H9 (cell line): ENCODE measurements around the gene ARHGAP22. TPM values are rescaled to one million over a fixed set of nuclear protein-coding genes. Genes with fewer than 3 reads are reported as not detected.

ENCODE experiments used
- DNase-seq: peaks from one replicate; pipeline ENCODE4 v3.0.0-alpha.2; 2017
- H2AFZ ChIP-seq: one replicate; pipeline ENCODE4 v1.6.1; 2013; ENCODE audit warnings: mild to moderate bottlenecking, low read length, control low read depth, moderate library complexity
- H2AK5ac ChIP-seq: 2 replicates; pipeline ENCODE4 v1.6.1; 2013; ENCODE audit warnings: low read length, control low read depth, mixed read lengths; ENCODE audit not compliant: insufficient read length
- H2BK120ac ChIP-seq: one replicate; pipeline ENCODE4 v1.6.1; 2013; ENCODE audit warnings: low read depth, mild to moderate bottlenecking, low read length, control low read depth, inconsistent platforms; ENCODE audit not compliant: poor library complexity, severe bottlenecking
- H2BK12ac ChIP-seq: 2 replicates; pipeline ENCODE4 v1.6.1; 2013; ENCODE audit warnings: low read length, control low read depth, mixed read lengths, low read depth; ENCODE audit not compliant: insufficient read length
- H2BK15ac ChIP-seq: 2 replicates; pipeline ENCODE4 v1.6.1; 2013; ENCODE audit warnings: low read depth, low read length, control low read depth
- H2BK20ac ChIP-seq: one replicate; pipeline ENCODE4 v1.6.1; 2013; ENCODE audit warnings: low read depth, mild to moderate bottlenecking, low read length, control low read depth, inconsistent platforms; ENCODE audit not compliant: poor library complexity, severe bottlenecking
- H2BK5ac ChIP-seq: 2 replicates; pipeline ENCODE4 v1.6.1; 2013; ENCODE audit warnings: low read length, control low read depth, mixed read lengths; ENCODE audit not compliant: insufficient read length
- H3K14ac ChIP-seq: 2 replicates; pipeline ENCODE4 v1.6.1; 2013; ENCODE audit warnings: low read length, control low read depth; ENCODE audit not compliant: insufficient read depth
- H3K18ac ChIP-seq: 2 replicates; pipeline ENCODE4 v1.6.1; 2013; ENCODE audit warnings: low read depth, mild to moderate bottlenecking, mixed read lengths, low read length, control low read depth; ENCODE audit not compliant: insufficient read length
- H3K23ac ChIP-seq: 2 replicates; pipeline ENCODE4 v1.6.1; 2013; ENCODE audit warnings: low read length, control low read depth, mixed read lengths, low read depth; ENCODE audit not compliant: insufficient read length
- H3K23me2 ChIP-seq: 2 replicates; pipeline ENCODE4 v1.6.1; 2013; ENCODE audit warnings: low read depth, mild to moderate bottlenecking, mixed read lengths, low read length, control low read depth; ENCODE audit not compliant: insufficient read length, poor library complexity, severe bottlenecking
- H3K27ac ChIP-seq: 2 replicates; pipeline ENCODE4 v1.5.1; 2013; ENCODE audit warnings: low read length, control low read depth, mixed read lengths, low read depth; ENCODE audit not compliant: insufficient read length
- H3K27me3 ChIP-seq: 2 replicates; pipeline ENCODE4 v1.6.1; 2013; ENCODE audit warnings: low read length, control low read depth, inconsistent platforms; ENCODE audit not compliant: insufficient read depth
- H3K4ac ChIP-seq: 2 replicates; pipeline ENCODE4 v1.6.1; 2013; ENCODE audit warnings: low read depth, mild to moderate bottlenecking, control low read depth, inconsistent platforms, low read length, moderate library complexity
- H3K4me1 ChIP-seq: 2 replicates; pipeline ENCODE4 v1.6.1; 2013; ENCODE audit warnings: low read length, control low read depth, inconsistent platforms; ENCODE audit not compliant: insufficient read depth
- H3K4me2 ChIP-seq: 2 replicates; pipeline ENCODE4 v1.6.1; 2013; ENCODE audit warnings: low read length, control low read depth, mixed read lengths; ENCODE audit not compliant: insufficient read length, insufficient read depth
- H3K56ac ChIP-seq: 2 replicates; pipeline ENCODE4 v1.6.1; 2013; ENCODE audit warnings: low read depth, mild to moderate bottlenecking, mixed read lengths, low read length, control low read depth; ENCODE audit not compliant: insufficient read length
- H3K79me1 ChIP-seq: 2 replicates; pipeline ENCODE4 v1.6.1; 2013; ENCODE audit warnings: low read depth, mild to moderate bottlenecking, moderate library complexity, low read length, control low read depth, inconsistent platforms; ENCODE audit not compliant: insufficient read depth, poor library complexity, severe bottlenecking
- H3K79me2 ChIP-seq: 2 replicates; pipeline ENCODE4 v1.6.1; 2013; ENCODE audit warnings: low read length, control low read depth, inconsistent platforms; ENCODE audit not compliant: insufficient read depth
- H3K9ac ChIP-seq: 2 replicates; pipeline ENCODE4 v1.6.1; 2013; ENCODE audit warnings: low read length, control low read depth, mixed read lengths; ENCODE audit not compliant: insufficient read length; ENCODE audit errors: extremely low read depth
- H3K9me3 ChIP-seq: one replicate; pipeline ENCODE4 v1.6.1; 2013; ENCODE audit warnings: low read depth, low read length, inconsistent platforms; ENCODE audit not compliant: control insufficient read depth
- H3T11ph ChIP-seq: one replicate; pipeline ENCODE4 v1.6.1; 2013; ENCODE audit warnings: mild to moderate bottlenecking, low read length, control low read depth, inconsistent platforms
- H4K20me1 ChIP-seq: one replicate; pipeline ENCODE4 v1.6.1; 2013; ENCODE audit not compliant: control insufficient read depth, insufficient read length, insufficient read depth
- H4K5ac ChIP-seq: 2 replicates; pipeline ENCODE4 v1.6.1; 2013; ENCODE audit warnings: low read depth, mild to moderate bottlenecking, mixed read lengths, low read length, control low read depth; ENCODE audit not compliant: insufficient read length
- H4K8ac ChIP-seq: replicated peaks from 2 replicates; pipeline ENCODE4 v1.6.1; 2013; ENCODE audit warnings: low read length, control low read depth, mixed read lengths, low read depth; ENCODE audit not compliant: insufficient read length
- H4K91ac ChIP-seq: 2 replicates; pipeline ENCODE4 v1.6.1; 2013; ENCODE audit warnings: low read depth, mild to moderate bottlenecking, moderate library complexity, mixed read lengths, low read length, control low read depth; ENCODE audit not compliant: insufficient read length
- H3K27ac Mint-ChIP-seq, 3 experiments: 2 replicates in 2 of 3; 3 replicates in 1 of 3; pipeline ENCODE4 v1.8.0; 2020 to 2021; ENCODE audit warnings: mixed read lengths in 3 of 3, mild to moderate bottlenecking in 1 of 3, moderate library complexity in 1 of 3
- H3K27me3 Mint-ChIP-seq: 2 replicates; pipeline ENCODE4 v1.8.0; 2021; ENCODE audit warnings: low read depth, mild to moderate bottlenecking, moderate library complexity, mixed read lengths
- H3K36me3 Mint-ChIP-seq, 3 experiments: 2 replicates in 2 of 3; 3 replicates in 1 of 3; pipeline ENCODE4 v1.8.0; 2020 to 2021; ENCODE audit warnings: low read depth in 3 of 3, mixed read lengths in 3 of 3; ENCODE audit not compliant: insufficient read depth in 1 of 3
- H3K4me1 Mint-ChIP-seq, 2 experiments: 2 replicates each; pipeline ENCODE4 v1.8.0; 2020; ENCODE audit warnings: mixed read lengths in 2 of 2
- H3K4me3 Mint-ChIP-seq, 2 experiments: 2 replicates in 1 of 2; 3 replicates in 1 of 2; pipeline ENCODE4 v1.8.0; 2020 to 2021; ENCODE audit warnings: mild to moderate bottlenecking in 2 of 2, mixed read lengths in 2 of 2, moderate library complexity in 1 of 2
- H3K9me3 Mint-ChIP-seq, 2 experiments: 2 replicates in 1 of 2; 3 replicates in 1 of 2; pipeline ENCODE4 v1.8.0; 2020; ENCODE audit warnings: mild to moderate bottlenecking in 2 of 2, mixed read lengths in 2 of 2, moderate library complexity in 1 of 2
- WGBS: extraction: QIAGEN DNeasy Blood & Tissue Kit; methylation state at CpG from one replicate; pipeline ENCODE4 v1.1.7; 2013; ENCODE audit warnings: missing lambda C conversion rate, low lambda C conversion rate, mixed read lengths; ENCODE audit not compliant: insufficient read length; ENCODE audit errors: extremely low coverage; 5-methylcytosine and 5-hydroxymethylcytosine counted together
- total RNA-seq: library from RNA; stranded (reverse); gene quantifications from 2 replicates; pipeline ENCODE4 v1.2.1, GENCODE V29; 2021
- TF ChIP-seq, protein P1 (sequence below): fragments of 200-600 bp; sonication (generic); conservative IDR thresholded peaks from 3 replicates; pipeline ENCODE4 v1.8.0; 2021; ENCODE audit warnings: antibody characterized with exemption, mild to moderate bottlenecking

Gene ARHGAP22
- total RNA-seq, 1 experiment from 2014 or later = 7.4 TPM

- Histone ChIP-seq H2BK15ac (no peak overlapping the region), H3T11ph (no peak overlapping the region), H4K5ac (no peak overlapping the region), H2AK5ac (no peak overlapping the region), H3K9ac (no peak overlapping the region), H4K8ac (no peak overlapping the region), H2BK120ac (no peak overlapping the region), H3K4me2 (no peak overlapping the region), H3K4ac (no peak overlapping the region), H3K79me1 (no peaks in the 10 kb centered on the region), H3K23me2 (no peaks in the 10 kb centered on the region), H2BK12ac (no peak overlapping the region), H3K23ac (no peak overlapping the region), H4K91ac (no peak overlapping the region), H3K9me3 (no peaks in the 10 kb centered on the region), H3K56ac (no peak overlapping the region), H3K27me3 (no peaks in the 10 kb centered on the region; the same call in 1 of the 2 replicates), H2BK5ac (no peak overlapping the region), H3K14ac (no peak overlapping the region), H4K20me1 (no peaks in the 10 kb centered on the region), H2BK20ac (no peak overlapping the region), H2AFZ (no peak overlapping the region), H3K18ac (no peak overlapping the region), H3K4me1 (no peaks in the 10 kb centered on the region), H3K79me2 (no peaks in the 10 kb centered on the region), H3K27ac (no peak overlapping the region)
- TF ChIP-seq, protein P1, sequence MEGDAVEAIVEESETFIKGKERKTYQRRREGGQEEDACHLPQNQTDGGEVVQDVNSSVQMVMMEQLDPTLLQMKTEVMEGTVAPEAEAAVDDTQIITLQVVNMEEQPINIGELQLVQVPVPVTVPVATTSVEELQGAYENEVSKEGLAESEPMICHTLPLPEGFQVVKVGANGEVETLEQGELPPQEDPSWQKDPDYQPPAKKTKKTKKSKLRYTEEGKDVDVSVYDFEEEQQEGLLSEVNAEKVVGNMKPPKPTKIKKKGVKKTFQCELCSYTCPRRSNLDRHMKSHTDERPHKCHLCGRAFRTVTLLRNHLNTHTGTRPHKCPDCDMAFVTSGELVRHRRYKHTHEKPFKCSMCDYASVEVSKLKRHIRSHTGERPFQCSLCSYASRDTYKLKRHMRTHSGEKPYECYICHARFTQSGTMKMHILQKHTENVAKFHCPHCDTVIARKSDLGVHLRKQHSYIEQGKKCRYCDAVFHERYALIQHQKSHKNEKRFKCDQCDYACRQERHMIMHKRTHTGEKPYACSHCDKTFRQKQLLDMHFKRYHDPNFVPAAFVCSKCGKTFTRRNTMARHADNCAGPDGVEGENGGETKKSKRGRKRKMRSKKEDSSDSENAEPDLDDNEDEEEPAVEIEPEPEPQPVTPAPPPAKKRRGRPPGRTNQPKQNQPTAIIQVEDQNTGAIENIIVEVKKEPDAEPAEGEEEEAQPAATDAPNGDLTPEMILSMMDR = no peak
- Mint-ChIP-seq H3K4me3 (no peak overlapping the region), H3K4me1 (peaks cover 9 to 17% of the 10 kb centered on the region in 2 experiments), H3K36me3 (no peaks in the 10 kb centered on the region; a peak in 1 of 7 replicates), H3K9me3 (no peaks in the 10 kb centered on the region), H3K27me3 (no peaks in the 10 kb centered on the region), H3K27ac (no peak overlapping the region)
- WGBS = no CpG with 5 or more reads among the region's 4 CpGs
- no peak for DNase-seq
These were observed 104.1 kb downstream of the ARHGAP22 start for GRCh38 chr10:48500771-48501170.
